ENCODE measurements around the gene ARHGEF28. TPM values are rescaled to one million over a fixed set of nuclear protein-coding genes. Genes with fewer than 3 reads are reported as not detected.

Gene ARHGEF28
- total and polyA plus RNA-seq, 2 donors: 7.3 to 7.4 TPM

GRCh38 chr5:73966451-73966850 lies 340.5 kb downstream of the ARHGEF28 start:
- no peak overlapping the region for H3K27ac ChIP-seq (ENCODE audit: low read depth in 1 of 2, low read length in 1 of 2)
- no peaks in the 10 kb centered on the region for H3K27me3 ChIP-seq (ENCODE audit: control insufficient read depth in 2 of 2, insufficient read depth in 1 of 2, low read length in 1 of 2)
- no peaks in the 10 kb centered on the region for H3K36me3 ChIP-seq (ENCODE audit: control insufficient read depth in 2 of 2, insufficient read depth in 2 of 2, low read length in 1 of 2)
- 97% methylated on average over 3 of the region's 3 CpGs for WGBS
- peaks cover 0 to 6% of the 10 kb centered on the region in 2 donors for H3K9me3 ChIP-seq (ENCODE audit: control insufficient read depth in 2 of 2, insufficient read depth in 1 of 2, low read length in 1 of 2)
- H3K4me1 ChIP-seq (ENCODE audit: control insufficient read depth in 2 of 2, insufficient read depth in 2 of 2, low read length in 2 of 2): no peaks in the 10 kb centered on the region
- H3K4me3 ChIP-seq (ENCODE audit: low read length in 2 of 2): no peak overlapping the region
- no peak for DNase-seq (ENCODE audit: low read depth in 6 of 9, low spot score in 9 of 9)

GRCh38 chr5:73967347-73967746 lies 341.4 kb downstream of the ARHGEF28 start:
- no peak for DNase-seq (ENCODE audit: low read depth in 6 of 9, low spot score in 9 of 9)
- no peaks in the 10 kb centered on the region for H3K27me3 ChIP-seq (ENCODE audit: control insufficient read depth in 2 of 2, insufficient read depth in 1 of 2, low read length in 1 of 2)
- peaks cover 0 to 6% of the 10 kb centered on the region in 2 donors for H3K9me3 ChIP-seq (ENCODE audit: control insufficient read depth in 2 of 2, insufficient read depth in 1 of 2, low read length in 1 of 2)
- WGBS: 86% methylated on average over 3 of the region's 3 CpGs
- no peaks in the 10 kb centered on the region for H3K4me1 ChIP-seq (ENCODE audit: control insufficient read depth in 2 of 2, insufficient read depth in 2 of 2, low read length in 2 of 2)
- no peaks in the 10 kb centered on the region for H3K36me3 ChIP-seq (ENCODE audit: control insufficient read depth in 2 of 2, insufficient read depth in 2 of 2, low read length in 1 of 2)
- no peak overlapping the region for H3K27ac ChIP-seq (ENCODE audit: low read depth in 1 of 2, low read length in 1 of 2)
- no peak overlapping the region for H3K4me3 ChIP-seq (ENCODE audit: low read length in 2 of 2)

GRCh38 chr5:73968246-73968645 lies 342.2 kb downstream of the ARHGEF28 start:
- H3K4me1 ChIP-seq (ENCODE audit: control insufficient read depth in 2 of 2, insufficient read depth in 2 of 2, low read length in 2 of 2): no peaks in the 10 kb centered on the region
- H3K4me3 ChIP-seq (ENCODE audit: low read length in 2 of 2): no peak overlapping the region
- H3K36me3 ChIP-seq (ENCODE audit: control insufficient read depth in 2 of 2, insufficient read depth in 2 of 2, low read length in 1 of 2): no peaks in the 10 kb centered on the region
- H3K27ac ChIP-seq (ENCODE audit: low read depth in 1 of 2, low read length in 1 of 2): no peak overlapping the region
- no peak for DNase-seq (ENCODE audit: low read depth in 6 of 9, low spot score in 9 of 9)
- H3K9me3 ChIP-seq (ENCODE audit: control insufficient read depth in 2 of 2, insufficient read depth in 1 of 2, low read length in 1 of 2): peaks cover 0 to 6% of the 10 kb centered on the region in 2 donors
- H3K27me3 ChIP-seq (ENCODE audit: control insufficient read depth in 2 of 2, insufficient read depth in 1 of 2, low read length in 1 of 2): no peaks in the 10 kb centered on the region
- 97% methylated on average over 2 of the region's 2 CpGs for WGBS

- no peak for DNase-seq (ENCODE audit: low read depth in 6 of 9, low spot score in 9 of 9)
- no peaks in the 10 kb centered on the region for H3K36me3 ChIP-seq (ENCODE audit: control insufficient read depth in 2 of 2, insufficient read depth in 2 of 2, low read length in 1 of 2)
- peaks cover 0 to 6% of the 10 kb centered on the region in 2 donors for H3K9me3 ChIP-seq (ENCODE audit: control insufficient read depth in 2 of 2, insufficient read depth in 1 of 2, low read length in 1 of 2)
- no peaks in the 10 kb centered on the region for H3K27me3 ChIP-seq (ENCODE audit: control insufficient read depth in 2 of 2, insufficient read depth in 1 of 2, low read length in 1 of 2)
- 94% methylated on average over 8 of the region's 8 CpGs for WGBS
- no peak overlapping the region for H3K27ac ChIP-seq (ENCODE audit: low read depth in 1 of 2, low read length in 1 of 2)
- H3K4me1 ChIP-seq (ENCODE audit: control insufficient read depth in 2 of 2, insufficient read depth in 2 of 2, low read length in 2 of 2): no peaks in the 10 kb centered on the region
- H3K4me3 ChIP-seq (ENCODE audit: low read length in 2 of 2): no peak overlapping the region
These were observed 342.7 kb downstream of the ARHGEF28 start for GRCh38 chr5:73968729-73969128.

- no peaks in the 10 kb centered on the region for H3K27me3 ChIP-seq (ENCODE audit: control insufficient read depth in 2 of 2, insufficient read depth in 1 of 2, low read length in 1 of 2)
- 67% methylated on average over 5 of the region's 5 CpGs for WGBS
- no peaks in the 10 kb centered on the region for H3K4me1 ChIP-seq (ENCODE audit: control insufficient read depth in 2 of 2, insufficient read depth in 2 of 2, low read length in 2 of 2)
- no peaks in the 10 kb centered on the region for H3K36me3 ChIP-seq (ENCODE audit: control insufficient read depth in 2 of 2, insufficient read depth in 2 of 2, low read length in 1 of 2)
- no peak overlapping the region for H3K27ac ChIP-seq (ENCODE audit: low read depth in 1 of 2, low read length in 1 of 2)
- peaks cover 0 to 6% of the 10 kb centered on the region in 2 donors for H3K9me3 ChIP-seq (ENCODE audit: control insufficient read depth in 2 of 2, insufficient read depth in 1 of 2, low read length in 1 of 2)
- no peak for DNase-seq (ENCODE audit: low read depth in 6 of 9, low spot score in 9 of 9)
- H3K4me3 ChIP-seq (ENCODE audit: low read length in 2 of 2): no peak overlapping the region
These were observed 343.4 kb downstream of the ARHGEF28 start for GRCh38 chr5:73969195-73970036.

- Histone ChIP-seq H3K27me3 (ENCODE audit: control insufficient read depth in 2 of 2, insufficient read depth in 1 of 2, low read length in 1 of 2) (no peaks in the 10 kb centered on the region), H3K4me3 (ENCODE audit: low read length in 2 of 2) (no peak overlapping the region), H3K27ac (ENCODE audit: low read depth in 1 of 2, low read length in 1 of 2) (no peak overlapping the region), H3K9me3 (ENCODE audit: control insufficient read depth in 2 of 2, insufficient read depth in 1 of 2, low read length in 1 of 2) (peaks cover 0 to 6% of the 10 kb centered on the region in 2 donors), H3K36me3 (ENCODE audit: control insufficient read depth in 2 of 2, insufficient read depth in 2 of 2, low read length in 1 of 2) (no peaks in the 10 kb centered on the region), H3K4me1 (ENCODE audit: control insufficient read depth in 2 of 2, insufficient read depth in 2 of 2, low read length in 2 of 2) (no peaks in the 10 kb centered on the region)
- no peak for DNase-seq (ENCODE audit: low read depth in 6 of 9, low spot score in 9 of 9)
- WGBS: 97% methylated on average over 4 of the region's 4 CpGs
These were observed 345.3 kb downstream of the ARHGEF28 start for GRCh38 chr5:73971326-73971725.

GRCh38 chr5:73973135-73973534 lies 347.1 kb downstream of the ARHGEF28 start:
- Histone ChIP-seq H3K9me3 (ENCODE audit: control insufficient read depth in 2 of 2, insufficient read depth in 1 of 2, low read length in 1 of 2) (peaks cover 0 to 1% of the 10 kb centered on the region in 2 donors), H3K27ac (ENCODE audit: low read depth in 1 of 2, low read length in 1 of 2) (no peak overlapping the region), H3K4me3 (ENCODE audit: low read length in 2 of 2) (no peak overlapping the region), H3K4me1 (ENCODE audit: control insufficient read depth in 2 of 2, insufficient read depth in 2 of 2, low read length in 2 of 2) (no peaks in the 10 kb centered on the region), H3K27me3 (ENCODE audit: control insufficient read depth in 2 of 2, insufficient read depth in 1 of 2, low read length in 1 of 2) (no peaks in the 10 kb centered on the region), H3K36me3 (ENCODE audit: control insufficient read depth in 2 of 2, insufficient read depth in 2 of 2, low read length in 1 of 2) (no peaks in the 10 kb centered on the region)
- WGBS: 95% methylated on average over 3 of the region's 3 CpGs
- DNase-seq (ENCODE audit: low read depth in 6 of 9, low spot score in 9 of 9): no peak

GRCh38 chr5:73974871-73975360 lies 348.9 kb downstream of the ARHGEF28 start:
- Histone ChIP-seq H3K4me3 (ENCODE audit: low read length in 2 of 2) (no peak overlapping the region), H3K4me1 (ENCODE audit: control insufficient read depth in 2 of 2, insufficient read depth in 2 of 2, low read length in 2 of 2) (no peaks in the 10 kb centered on the region), H3K27me3 (ENCODE audit: control insufficient read depth in 2 of 2, insufficient read depth in 1 of 2, low read length in 1 of 2) (no peaks in the 10 kb centered on the region), H3K9me3 (ENCODE audit: control insufficient read depth in 2 of 2, insufficient read depth in 1 of 2, low read length in 1 of 2) (no peaks in the 10 kb centered on the region), H3K36me3 (ENCODE audit: control insufficient read depth in 2 of 2, insufficient read depth in 2 of 2, low read length in 1 of 2) (no peaks in the 10 kb centered on the region), H3K27ac (ENCODE audit: low read depth in 1 of 2, low read length in 1 of 2) (no peak overlapping the region)
- DNase-seq (ENCODE audit: low read depth in 6 of 9, low spot score in 9 of 9): no peak
- 94% methylated on average over 4 of the region's 4 CpGs for WGBS

- H3K4me3 ChIP-seq (ENCODE audit: low read length in 2 of 2): no peak overlapping the region
- no peaks in the 10 kb centered on the region for H3K4me1 ChIP-seq (ENCODE audit: control insufficient read depth in 2 of 2, insufficient read depth in 2 of 2, low read length in 2 of 2)
- H3K27me3 ChIP-seq (ENCODE audit: control insufficient read depth in 2 of 2, insufficient read depth in 1 of 2, low read length in 1 of 2): no peaks in the 10 kb centered on the region
- H3K9me3 ChIP-seq (ENCODE audit: control insufficient read depth in 2 of 2, insufficient read depth in 1 of 2, low read length in 1 of 2): no peaks in the 10 kb centered on the region
- no peak overlapping the region for H3K27ac ChIP-seq (ENCODE audit: low read depth in 1 of 2, low read length in 1 of 2)
- no peaks in the 10 kb centered on the region for H3K36me3 ChIP-seq (ENCODE audit: control insufficient read depth in 2 of 2, insufficient read depth in 2 of 2, low read length in 1 of 2)
- no peak for DNase-seq (ENCODE audit: low read depth in 6 of 9, low spot score in 9 of 9)
- 96% methylated on average over 4 of the region's 4 CpGs for WGBS
These were observed 349.8 kb downstream of the ARHGEF28 start for GRCh38 chr5:73975845-73976244.
